Endothelial cell (in vitro differentiated cells): ENCODE data around the gene OR10A3. TPM values are rescaled to one million over a fixed set of nuclear protein-coding genes. Genes with fewer than 3 reads are reported as not detected.

Source experiments
- DNase-seq: peaks from one replicate; pipeline ENCODE4 v3.0.0; 2021; ENCODE audit warnings: low spot score
- H3K27ac Mint-ChIP-seq: one replicate; pipeline ENCODE4 v1.8.0; 2021; ENCODE audit warnings: mixed read lengths, inconsistent platforms; ENCODE audit not compliant: unreplicated experiment
- H3K27me3 Mint-ChIP-seq: one replicate; pipeline ENCODE4 v1.8.0; 2021; ENCODE audit warnings: mild to moderate bottlenecking, moderate library complexity, mixed read lengths, inconsistent platforms; ENCODE audit not compliant: unreplicated experiment
- H3K36me3 Mint-ChIP-seq: one replicate; pipeline ENCODE4 v1.8.0; 2021; ENCODE audit warnings: mild to moderate bottlenecking, low read depth, mixed read lengths, inconsistent platforms; ENCODE audit not compliant: unreplicated experiment
- H3K4me1 Mint-ChIP-seq: one replicate; pipeline ENCODE4 v1.8.0; 2021; ENCODE audit warnings: mild to moderate bottlenecking, mixed read lengths, inconsistent platforms; ENCODE audit not compliant: unreplicated experiment
- H3K4me3 Mint-ChIP-seq: one replicate; pipeline ENCODE4 v1.8.0; 2021; ENCODE audit warnings: mild to moderate bottlenecking, mixed read lengths, inconsistent platforms; ENCODE audit not compliant: unreplicated experiment
- H3K9me3 Mint-ChIP-seq: one replicate; pipeline ENCODE4 v1.8.0; 2021; ENCODE audit warnings: mixed read lengths, inconsistent platforms; ENCODE audit not compliant: unreplicated experiment
- total RNA-seq: library from RNA; stranded (reverse); fragmentation: NEBNext Ultra II Directional; extraction: Animal tissue kit (Norgen Biotek cat#: 25700); gene quantifications from one replicate; pipeline ENCODE4 v1.2.1, GENCODE V29; 2021; ENCODE audit not compliant: unreplicated experiment
- TF ChIP-seq, protein P1 (sequence below): fragments of 200-600 bp; sonication (generic); IDR thresholded peaks from one replicate; pipeline ENCODE4 v1.5.0; 2021; ENCODE audit warnings: antibody characterized with exemption; ENCODE audit not compliant: unreplicated experiment

Gene OR10A3
- total RNA-seq, 1 donor from 2014 or later: not detected

DNA sequence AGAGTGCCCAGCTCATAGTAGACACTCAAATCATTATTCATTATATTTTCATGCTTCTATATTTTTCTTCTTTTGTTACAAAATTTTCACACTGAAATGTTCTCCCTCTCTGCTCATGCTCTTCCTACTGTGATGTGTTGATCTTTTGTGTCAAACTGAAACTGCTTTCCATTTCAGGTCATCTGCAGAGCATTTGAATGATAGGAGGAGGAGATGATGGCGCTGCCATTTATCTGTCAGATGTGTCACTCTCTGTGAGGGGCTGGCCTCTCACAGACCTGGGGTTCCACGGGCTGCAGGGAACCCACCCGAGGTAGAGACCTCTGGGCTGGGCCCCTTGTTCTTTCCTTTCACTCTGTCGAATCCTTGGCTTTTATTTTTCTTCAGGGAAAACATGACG, 51.5 kb downstream of the OR10A3 start:
- H3K4me3 Mint-ChIP-seq: no peak overlapping the region

More for the DNA sequence above, 51.5 kb downstream of the OR10A3 start:
- Mint-ChIP-seq H3K9me3 (no peaks in the 10 kb centered on the region), H3K27me3 (no peaks in the 10 kb centered on the region), H3K27ac (peak overlapping the region; percentile 93), H3K4me1 (peaks cover 24% of the 10 kb centered on the region), H3K36me3 (no peaks in the 10 kb centered on the region)
- DNase-seq: no peak
- TF ChIP-seq, protein P1, sequence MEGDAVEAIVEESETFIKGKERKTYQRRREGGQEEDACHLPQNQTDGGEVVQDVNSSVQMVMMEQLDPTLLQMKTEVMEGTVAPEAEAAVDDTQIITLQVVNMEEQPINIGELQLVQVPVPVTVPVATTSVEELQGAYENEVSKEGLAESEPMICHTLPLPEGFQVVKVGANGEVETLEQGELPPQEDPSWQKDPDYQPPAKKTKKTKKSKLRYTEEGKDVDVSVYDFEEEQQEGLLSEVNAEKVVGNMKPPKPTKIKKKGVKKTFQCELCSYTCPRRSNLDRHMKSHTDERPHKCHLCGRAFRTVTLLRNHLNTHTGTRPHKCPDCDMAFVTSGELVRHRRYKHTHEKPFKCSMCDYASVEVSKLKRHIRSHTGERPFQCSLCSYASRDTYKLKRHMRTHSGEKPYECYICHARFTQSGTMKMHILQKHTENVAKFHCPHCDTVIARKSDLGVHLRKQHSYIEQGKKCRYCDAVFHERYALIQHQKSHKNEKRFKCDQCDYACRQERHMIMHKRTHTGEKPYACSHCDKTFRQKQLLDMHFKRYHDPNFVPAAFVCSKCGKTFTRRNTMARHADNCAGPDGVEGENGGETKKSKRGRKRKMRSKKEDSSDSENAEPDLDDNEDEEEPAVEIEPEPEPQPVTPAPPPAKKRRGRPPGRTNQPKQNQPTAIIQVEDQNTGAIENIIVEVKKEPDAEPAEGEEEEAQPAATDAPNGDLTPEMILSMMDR: no peak

Other genes with a start within 250 kb of the OR10A3 start
- 0.85 TPM for gene OVCH2, start 235.2 kb downstream of the OR10A3 start, total RNA-seq
- gene OR5P2, start 144.8 kb downstream of the OR10A3 start, total RNA-seq: 0.26 TPM
- gene OR5P3, start 110.9 kb downstream of the OR10A3 start, total RNA-seq: not detected
- gene OR10A6, start 10.4 kb downstream of the OR10A3 start, total RNA-seq: not detected
- not detected for gene NLRP10, start 23.7 kb upstream of the OR10A3 start, total RNA-seq
- 515 TPM for gene EIF3F, start 45.6 kb upstream of the OR10A3 start, total RNA-seq
- 2.9 TPM for gene TUB, start 139.5 kb upstream of the OR10A3 start, total RNA-seq
- gene RIC3, start 227.3 kb upstream of the OR10A3 start, total RNA-seq: 5.6 TPM